Measurements from ENCODE around the gene EMP1. TPM values are rescaled to one million over a fixed set of nuclear protein-coding genes. Genes with fewer than 3 reads are reported as not detected.

The EMP1 gene
- total RNA-seq, 1 experiment from 2014 or later: 18.6 TPM

GRCh38 chr12:13182881-13183280 is 13.6 kb upstream of the EMP1 start:
- H3K27ac ChIP-seq (ENCODE audit: low read length): no peak overlapping the region
- DNase-seq (ENCODE audit: low read depth, low spot score) (no peak), ATAC-seq (no peak)
- ChIA-PET CTCF (no interaction called here), POLR2A (no interaction called here)
- H3K36me3 ChIP-seq (ENCODE audit: control insufficient read depth, insufficient read depth, low read length): no peaks in the 10 kb centered on the region
- in situ Hi-C loops (cut with HindIII; ENCODE audit: low pct_unique_long_range_greater_than_20kb, low sequenced_read_pairs) (no loop called here), intact Hi-C loops (cut with micrococcal nuclease; ENCODE audit: unreplicated experiment) (no loop called here)
- H3K9me3 ChIP-seq (ENCODE audit: control insufficient read depth, insufficient read depth, low read depth, low read length): no peaks in the 10 kb centered on the region
- H3K27me3 ChIP-seq (ENCODE audit: control insufficient read depth, insufficient read depth, low read length): no peaks in the 10 kb centered on the region
- H3K4me3 ChIP-seq (ENCODE audit: low read depth in 2 of 2, low read length in 2 of 2): no peak overlapping the region
- no peak for TF ChIP-seq REST (IDR thresholded peaks at IDR 0.05; ENCODE audit: insufficient read depth in 1 of 2, low read depth in 2 of 2, low read length in 1 of 2)
- no peak for TF ChIP-seq POLR2AphosphoS5 (IDR thresholded peaks at IDR 0.05; ENCODE audit: low read depth, low read length)
- TF ChIP-seq CTCF (IDR thresholded peaks at IDR 0.05): no peak
- no peak for TF ChIP-seq TCF7L2 (IDR thresholded peaks at IDR 0.05; ENCODE audit: low read depth, low read length)
- no peak for TF ChIP-seq SIN3A (IDR thresholded peaks at IDR 0.05; ENCODE audit: borderline replicate concordance, insufficient read depth, low read depth, low read length)
- no peaks in the 10 kb centered on the region; the same call in 1 of the 2 replicates for H3K4me1 ChIP-seq (ENCODE audit: control insufficient read depth, insufficient read depth, low read length)
- BruUV-seq (replicated peaks): no TSS peak

- ATAC-seq (no peak), DNase-seq (ENCODE audit: low read depth, low spot score) (no peak)
- in situ Hi-C loops (cut with HindIII; ENCODE audit: low pct_unique_long_range_greater_than_20kb, low sequenced_read_pairs): no loop called here
- H3K4me3 ChIP-seq (ENCODE audit: low read depth in 2 of 2, low read length in 2 of 2): no peak overlapping the region
- BruUV-seq (replicated peaks): no TSS peak
- H3K9me3 ChIP-seq (ENCODE audit: control insufficient read depth, insufficient read depth, low read depth, low read length): no peaks in the 10 kb centered on the region
- H3K4me1 ChIP-seq (ENCODE audit: control insufficient read depth, insufficient read depth, low read length): no peaks in the 10 kb centered on the region; the same call in 1 of the 2 replicates
- ChIA-PET POLR2A (no interaction called here), CTCF (interaction anchor here (1.1 kb wide), 1 partner anchor 198 kb away, joined by 3 read pairs; no protein-coding TSS in a partner anchor)
- H3K27ac ChIP-seq (ENCODE audit: low read length): no peak overlapping the region
- TF ChIP-seq POLR2AphosphoS5 (IDR thresholded peaks at IDR 0.05; ENCODE audit: low read depth, low read length) (no peak), REST (IDR thresholded peaks at IDR 0.05; ENCODE audit: insufficient read depth in 1 of 2, low read depth in 2 of 2, low read length in 1 of 2) (no peak), TCF7L2 (IDR thresholded peaks at IDR 0.05; ENCODE audit: low read depth, low read length) (no peak), CTCF (IDR thresholded peaks at IDR 0.05) (no peak), SIN3A (IDR thresholded peaks at IDR 0.05; ENCODE audit: borderline replicate concordance, insufficient read depth, low read depth, low read length) (no peak)
- intact Hi-C loops (cut with micrococcal nuclease; ENCODE audit: unreplicated experiment): no loop called here
- H3K36me3 ChIP-seq (ENCODE audit: control insufficient read depth, insufficient read depth, low read length): no peaks in the 10 kb centered on the region
- H3K27me3 ChIP-seq (ENCODE audit: control insufficient read depth, insufficient read depth, low read length): no peaks in the 10 kb centered on the region
These were observed 12.9 kb upstream of the EMP1 start for GRCh38 chr12:13183620-13184019.
